ENCODE results near the gene SDCCAG8. TPM values are rescaled to one million over a fixed set of nuclear protein-coding genes. Genes with fewer than 3 reads are reported as not detected.

The SDCCAG8 gene
- total RNA-seq, 4 donors from 2014 or later: 30.3 to 131 (median 55.4) TPM

DNA sequence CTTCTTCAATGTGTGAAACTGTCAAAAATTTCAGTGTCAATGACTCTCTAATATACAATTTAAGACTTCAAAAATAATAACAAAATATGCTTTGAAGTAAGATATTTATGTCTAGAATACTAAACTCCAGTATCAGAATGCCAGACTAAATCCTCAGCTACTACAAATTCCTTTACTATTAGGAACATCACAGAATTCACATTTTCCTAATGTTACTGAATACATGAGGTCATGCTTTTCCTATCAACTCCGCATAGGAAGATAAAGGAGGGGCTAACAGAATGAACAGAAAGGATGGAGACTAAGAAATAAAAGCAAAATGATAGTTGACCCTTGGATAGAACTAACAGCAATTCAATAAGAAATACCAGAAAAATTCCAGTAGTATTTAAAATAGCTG, 292.7 kb downstream of the SDCCAG8 start:
- no peak overlapping the region for H3K4me3 ChIP-seq
- H3K27ac ChIP-seq: no peak overlapping the region
- no peaks in the 10 kb centered on the region for H3K9me3 ChIP-seq
- no peaks in the 10 kb centered on the region for H3K36me3 ChIP-seq
- no peaks in the 10 kb centered on the region for H3K4me1 ChIP-seq
- TF ChIP-seq, protein P1, sequence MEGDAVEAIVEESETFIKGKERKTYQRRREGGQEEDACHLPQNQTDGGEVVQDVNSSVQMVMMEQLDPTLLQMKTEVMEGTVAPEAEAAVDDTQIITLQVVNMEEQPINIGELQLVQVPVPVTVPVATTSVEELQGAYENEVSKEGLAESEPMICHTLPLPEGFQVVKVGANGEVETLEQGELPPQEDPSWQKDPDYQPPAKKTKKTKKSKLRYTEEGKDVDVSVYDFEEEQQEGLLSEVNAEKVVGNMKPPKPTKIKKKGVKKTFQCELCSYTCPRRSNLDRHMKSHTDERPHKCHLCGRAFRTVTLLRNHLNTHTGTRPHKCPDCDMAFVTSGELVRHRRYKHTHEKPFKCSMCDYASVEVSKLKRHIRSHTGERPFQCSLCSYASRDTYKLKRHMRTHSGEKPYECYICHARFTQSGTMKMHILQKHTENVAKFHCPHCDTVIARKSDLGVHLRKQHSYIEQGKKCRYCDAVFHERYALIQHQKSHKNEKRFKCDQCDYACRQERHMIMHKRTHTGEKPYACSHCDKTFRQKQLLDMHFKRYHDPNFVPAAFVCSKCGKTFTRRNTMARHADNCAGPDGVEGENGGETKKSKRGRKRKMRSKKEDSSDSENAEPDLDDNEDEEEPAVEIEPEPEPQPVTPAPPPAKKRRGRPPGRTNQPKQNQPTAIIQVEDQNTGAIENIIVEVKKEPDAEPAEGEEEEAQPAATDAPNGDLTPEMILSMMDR (IDR thresholded peaks at IDR 0.05): no peak
- no peak for TF ChIP-seq POLR2A (IDR thresholded peaks at IDR 0.05)
- DNase-seq: no peak
- no peaks in the 10 kb centered on the region for H3K27me3 ChIP-seq

DNA sequence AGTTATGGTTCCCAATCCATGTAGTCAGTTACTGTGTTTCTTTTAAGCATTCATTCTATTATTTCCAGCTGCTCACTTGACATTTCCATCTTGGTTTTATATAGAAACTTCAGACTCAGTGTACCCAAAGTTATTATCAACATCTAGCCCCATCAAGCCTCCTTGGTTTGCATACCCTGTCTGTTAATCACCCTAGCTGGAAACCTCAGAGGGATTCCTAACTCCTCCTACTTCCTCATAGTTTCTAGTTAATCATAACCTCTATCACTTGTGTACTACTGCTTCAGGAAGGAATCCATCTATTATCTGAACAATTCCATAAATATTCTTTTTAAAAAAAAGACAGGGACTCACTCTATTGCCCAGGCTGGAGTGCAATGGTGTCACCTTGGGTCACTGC, 293.3 kb downstream of the SDCCAG8 start:
- no peak overlapping the region for H3K27ac ChIP-seq
- H3K4me3 ChIP-seq: no peak overlapping the region
- no peaks in the 10 kb centered on the region for H3K27me3 ChIP-seq
- H3K4me1 ChIP-seq: no peaks in the 10 kb centered on the region
- no peak for TF ChIP-seq POLR2A (IDR thresholded peaks at IDR 0.05)
- TF ChIP-seq, protein P1 (IDR thresholded peaks at IDR 0.05): no peak
- H3K9me3 ChIP-seq: no peaks in the 10 kb centered on the region
- no peaks in the 10 kb centered on the region for H3K36me3 ChIP-seq
- no peak for DNase-seq

Small RNA genes lying within 50 kb of the gene (small RNA-seq; reads per million reads assigned to genes)
- 1.6 to 7.2 reads per million in 2 donors for gene MIR4677

Other genes starting within 250 kb of the SDCCAG8 start
- gene CEP170, start 760 bp upstream of the SDCCAG8 start, total RNA-seq: 10 to 100 TPM in 3 of 4 donors, 1 to 10 TPM in 1; 6.0 to 92.4 (median 13.8) TPM

All from Peyer's patch (tissue), 4 donors.